Neural cell (in vitro differentiated cells): Measurements from ENCODE around the gene NOD1. TPM values are rescaled to one million over a fixed set of nuclear protein-coding genes. Genes with fewer than 3 reads are reported as not detected.
"Not testable (repeated sequence)": the region's sequence is repeated elsewhere in the genome, so short reads cannot be mapped to it uniquely, and the experiment has no call there.

ENCODE experiments used
- H2AFZ ChIP-seq: fragments of 200-600, 300-800 bp; sonication (generic), shearing (Covaris generic); 2 replicates; pipeline ENCODE4 v1.6.0; 2014; ENCODE audit warnings: low read depth, mild to moderate bottlenecking, antibody characterized with exemption, low read length, moderate library complexity
- H3F3A ChIP-seq: fragments of 200-600 bp; shearing (Covaris generic); 2 replicates; pipeline ENCODE4 v1.6.1; 2016; ENCODE audit warnings: mild to moderate bottlenecking, moderate library complexity, mixed read lengths, antibody characterized with exemption, low read length; ENCODE audit not compliant: insufficient read depth, poor library complexity, severe bottlenecking
- H3K27ac ChIP-seq: fragments of 200-600, 300-800 bp; sonication (generic), shearing (Covaris generic); 2 replicates; pipeline ENCODE4 v1.5.1; 2014; ENCODE audit warnings: mild to moderate bottlenecking, low read length, moderate library complexity
- H3K27me3 ChIP-seq: fragments of 300-800, 200-600 bp; sonication (generic), shearing (Covaris generic); 2 replicates; pipeline ENCODE4 v1.6.0; 2014; ENCODE audit warnings: mild to moderate bottlenecking, low read depth, low read length, moderate library complexity; ENCODE audit not compliant: insufficient read depth
- H3K36me3 ChIP-seq: fragments of 300-800, 200-600 bp; sonication (generic), shearing (Covaris generic); 2 replicates; pipeline ENCODE4 v1.5.1; 2014; ENCODE audit warnings: mild to moderate bottlenecking, antibody characterized with exemption, low read length, moderate library complexity; ENCODE audit not compliant: insufficient read depth
- H3K4me2 ChIP-seq: fragments of 300-800, 200-600 bp; sonication (generic), shearing (Covaris generic); 2 replicates; pipeline ENCODE4 v1.6.0; 2014; ENCODE audit warnings: mild to moderate bottlenecking, low read length
- H3K4me3 ChIP-seq: fragments of 300-800, 200-600 bp; sonication (generic), shearing (Covaris generic); 2 replicates; pipeline ENCODE4 v1.5.1; 2014; ENCODE audit warnings: mild to moderate bottlenecking, low read length, moderate library complexity
- H3K79me2 ChIP-seq: fragments of 200-600 bp; shearing (Covaris generic); replicated peaks from 2 replicates; pipeline ENCODE4 v1.6.0; 2014; ENCODE audit warnings: mild to moderate bottlenecking, low read length, moderate library complexity; ENCODE audit not compliant: insufficient read depth
- H3K9ac ChIP-seq: fragments of 300-800, 200-600 bp; sonication (generic), shearing (Covaris generic); 2 replicates; pipeline ENCODE4 v1.6.1; 2016; ENCODE audit warnings: mild to moderate bottlenecking, low read length, mixed read lengths
- H3K9me2 ChIP-seq: fragments of 200-600 bp; shearing (Covaris generic); 2 replicates; pipeline ENCODE4 v1.6.1; 2016; ENCODE audit warnings: mild to moderate bottlenecking, low read length, mixed read lengths; ENCODE audit not compliant: insufficient read depth
- H3K9me3 ChIP-seq: fragments of 200-600, 300-800 bp; sonication (generic), shearing (Covaris generic); 2 replicates; pipeline ENCODE4 v1.6.1; 2016; ENCODE audit warnings: mild to moderate bottlenecking, mixed run types, low read length, moderate library complexity, mixed read lengths
- H4K20me1 ChIP-seq: fragments of 200-600 bp; shearing (Covaris generic); 2 replicates; pipeline ENCODE4 v1.6.1; 2016; ENCODE audit warnings: mild to moderate bottlenecking, mixed run types; ENCODE audit not compliant: insufficient read depth
- EP300 ChIP-seq: fragments of 450-650 bp; conservative IDR thresholded peaks from 2 replicates; pipeline ENCODE4 v1.6.1; 2014; ENCODE audit warnings: antibody characterized with exemption, mild to moderate bottlenecking, moderate library complexity; ENCODE audit not compliant: poor library complexity, severe bottlenecking
- EZH2 ChIP-seq: fragments of 200-600, 300-800 bp; shearing (Covaris generic), sonication (generic); IDR thresholded peaks from 2 replicates; pipeline ENCODE4 v1.6.1; 2014; ENCODE audit warnings: antibody characterized with exemption, low read length, borderline replicate concordance, mild to moderate bottlenecking; ENCODE audit not compliant: insufficient read depth, poor library complexity, severe bottlenecking
- MXI1 ChIP-seq: fragments of 450-650 bp; conservative IDR thresholded peaks from 2 replicates; pipeline ENCODE4 v1.6.1; 2014; ENCODE audit warnings: antibody characterized with exemption, mild to moderate bottlenecking; ENCODE audit not compliant: poor library complexity, severe bottlenecking
- POLR2AphosphoS5 ChIP-seq: IDR thresholded peaks from 2 replicates; pipeline ENCODE4 v1.6.1; 2012
- SMC3 ChIP-seq: fragments of 450-650 bp; conservative IDR thresholded peaks from 2 replicates; pipeline ENCODE4 v1.6.1; 2014; ENCODE audit warnings: antibody characterized with exemption, mild to moderate bottlenecking, moderate library complexity; ENCODE audit not compliant: poor library complexity
- TAF1 ChIP-seq: IDR thresholded peaks from 2 replicates; pipeline ENCODE4 v1.6.1; 2012; ENCODE audit warnings: low read depth
- polyA plus RNA-seq: library from polyadenylated mRNA; depleted of rRNA; stranded (reverse); fragments of >200 nt; gene quantifications from 2 replicates; pipeline ENCODE4 v1.2.3, GENCODE V29; 2014
- TF ChIP-seq, protein P1 (sequence below): fragments of 450-650 bp; IDR thresholded peaks from 2 replicates; pipeline ENCODE4 v1.5.1; 2014; ENCODE audit warnings: antibody characterized with exemption, mild to moderate bottlenecking, moderate library complexity; ENCODE audit not compliant: poor library complexity, severe bottlenecking

NOD1 gene
- polyA plus RNA-seq, 1 donor from 2014 or later = 0.43 TPM

DNA sequence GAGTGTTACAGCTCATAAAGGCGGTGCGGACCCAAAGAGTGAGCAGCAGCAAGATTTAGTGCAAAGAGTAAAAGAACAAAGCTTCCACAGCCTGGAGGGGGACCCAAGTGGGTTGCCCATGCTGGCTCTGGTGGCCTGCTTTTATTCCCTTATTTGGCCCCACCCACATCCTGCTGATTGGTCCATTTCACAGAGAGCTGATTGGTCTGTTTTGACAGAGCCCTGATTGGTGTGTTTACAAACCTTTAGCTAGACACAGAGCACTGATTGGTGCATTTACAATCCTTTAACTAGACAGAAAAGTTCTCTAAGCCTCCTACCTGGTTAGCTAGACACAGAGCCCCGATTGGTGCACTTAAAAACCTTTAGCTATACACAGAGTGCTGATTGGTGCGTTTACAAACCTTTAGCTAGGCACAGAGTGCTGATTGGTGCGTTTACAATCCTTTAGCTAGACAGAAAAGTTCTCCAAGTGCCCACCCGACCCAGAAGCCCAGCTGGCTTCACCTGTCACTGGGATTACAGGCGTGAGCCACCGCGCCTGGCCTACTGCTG lies 28.8 kb upstream of the NOD1 start:
- H3K4me2 ChIP-seq, H2AFZ ChIP-seq, H3K27me3 ChIP-seq, H3K27ac ChIP-seq, H3K4me3 ChIP-seq, H3K9me3 ChIP-seq, H4K20me1 ChIP-seq, H3K9ac ChIP-seq, H3K79me2 ChIP-seq, H3K36me3 ChIP-seq, H3F3A ChIP-seq, H3K9me2 ChIP-seq: not testable (repeated sequence)

DNA sequence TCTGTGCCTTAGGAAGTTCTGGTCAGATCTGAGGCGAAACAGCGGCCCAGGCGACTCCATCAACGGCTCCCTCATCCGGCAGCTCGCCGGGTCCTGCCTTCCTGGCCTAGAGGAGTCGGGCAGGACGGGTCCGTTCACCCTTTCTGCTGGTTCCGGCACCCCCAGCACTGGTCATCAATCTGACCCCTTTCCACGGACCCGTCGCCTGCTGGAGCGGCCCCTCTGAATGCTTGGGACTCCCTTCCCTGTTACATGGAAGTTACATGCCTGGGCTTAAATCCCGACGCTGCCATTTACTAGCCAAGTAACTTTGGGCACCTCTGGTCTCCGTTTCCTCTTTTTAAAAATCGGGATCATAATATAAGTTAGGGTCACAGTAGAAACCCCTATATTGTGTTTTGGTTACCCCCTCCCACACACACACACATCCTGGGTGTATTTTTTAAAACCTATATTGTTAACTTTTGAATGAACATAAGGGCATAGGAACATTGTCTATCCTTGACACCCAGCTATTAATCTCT lies 26.7 kb upstream of the NOD1 start:
- H3K4me2 ChIP-seq = no peak overlapping the region
- peak overlapping the region; percentile 36 for H2AFZ ChIP-seq
- peak overlapping the region; percentile 32 for H3K9ac ChIP-seq
- no peaks in the 10 kb centered on the region for H3K9me2 ChIP-seq
- H3K9me3 ChIP-seq = no peaks in the 10 kb centered on the region
- H3K4me3 ChIP-seq = peak overlapping the region; percentile 79
- no peaks in the 10 kb centered on the region for H3K27me3 ChIP-seq
- no peaks in the 10 kb centered on the region for H3F3A ChIP-seq
- H3K36me3 ChIP-seq = no peaks in the 10 kb centered on the region
- no peak for TF ChIP-seq EZH2
- TF ChIP-seq SMC3 = no peak
- TF ChIP-seq EP300 = no peak
- TF ChIP-seq, protein P1, sequence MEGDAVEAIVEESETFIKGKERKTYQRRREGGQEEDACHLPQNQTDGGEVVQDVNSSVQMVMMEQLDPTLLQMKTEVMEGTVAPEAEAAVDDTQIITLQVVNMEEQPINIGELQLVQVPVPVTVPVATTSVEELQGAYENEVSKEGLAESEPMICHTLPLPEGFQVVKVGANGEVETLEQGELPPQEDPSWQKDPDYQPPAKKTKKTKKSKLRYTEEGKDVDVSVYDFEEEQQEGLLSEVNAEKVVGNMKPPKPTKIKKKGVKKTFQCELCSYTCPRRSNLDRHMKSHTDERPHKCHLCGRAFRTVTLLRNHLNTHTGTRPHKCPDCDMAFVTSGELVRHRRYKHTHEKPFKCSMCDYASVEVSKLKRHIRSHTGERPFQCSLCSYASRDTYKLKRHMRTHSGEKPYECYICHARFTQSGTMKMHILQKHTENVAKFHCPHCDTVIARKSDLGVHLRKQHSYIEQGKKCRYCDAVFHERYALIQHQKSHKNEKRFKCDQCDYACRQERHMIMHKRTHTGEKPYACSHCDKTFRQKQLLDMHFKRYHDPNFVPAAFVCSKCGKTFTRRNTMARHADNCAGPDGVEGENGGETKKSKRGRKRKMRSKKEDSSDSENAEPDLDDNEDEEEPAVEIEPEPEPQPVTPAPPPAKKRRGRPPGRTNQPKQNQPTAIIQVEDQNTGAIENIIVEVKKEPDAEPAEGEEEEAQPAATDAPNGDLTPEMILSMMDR = no peak
- TF ChIP-seq TAF1 = no peak
- no peaks in the 10 kb centered on the region for H4K20me1 ChIP-seq
- H3K27ac ChIP-seq = no peak overlapping the region
- H3K79me2 ChIP-seq = no peaks in the 10 kb centered on the region

DNA sequence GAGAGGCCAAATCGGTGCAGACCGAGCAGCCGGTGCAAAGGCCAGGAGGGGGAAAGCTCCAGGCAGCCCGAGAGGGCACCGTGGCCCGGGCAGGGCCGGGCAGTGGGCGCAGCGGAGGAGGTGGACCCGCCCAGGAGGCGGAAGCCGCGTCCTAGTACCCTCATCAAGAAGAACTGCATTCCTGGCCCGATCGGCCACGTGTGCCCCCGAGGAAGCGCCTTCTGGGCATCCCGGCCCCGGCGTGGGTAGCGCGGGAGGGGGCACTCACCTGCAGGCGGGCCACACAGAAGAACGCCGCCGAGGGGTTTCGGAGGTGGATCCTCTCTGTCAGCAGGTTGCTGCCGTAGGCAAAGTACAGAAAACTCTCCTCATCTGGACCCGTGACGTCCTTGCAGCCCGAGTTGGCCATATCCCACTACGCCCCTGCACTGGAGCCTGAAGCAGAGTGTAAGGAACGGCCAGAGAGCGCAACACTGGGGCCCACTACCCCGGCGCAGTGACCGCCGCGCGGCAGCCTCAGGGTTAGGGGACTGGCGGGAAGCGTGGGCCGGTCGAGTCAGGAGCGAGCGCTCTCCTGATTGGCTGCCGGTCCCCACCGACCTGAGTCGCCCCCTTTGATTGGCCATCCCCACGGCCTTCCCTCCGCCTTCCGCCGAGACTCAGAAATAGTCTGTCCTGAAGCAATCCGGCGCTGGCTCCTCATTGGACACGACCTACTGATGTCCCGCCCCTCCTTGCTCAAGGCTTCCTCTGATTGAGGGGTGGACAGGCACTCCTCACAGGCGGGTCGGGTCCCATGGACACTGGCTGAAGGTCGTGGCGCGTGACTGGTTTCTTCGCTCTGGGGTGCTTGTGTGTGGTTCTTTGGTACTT lies 26.0 kb upstream of the NOD1 start, which contains the start of gene GGCT:
TSS of gene GGCT (minus strand) at position 529 of the 873 bp plus-strand sequence. CDS start at position 409, 120 bp downstream.
- Histone ChIP-seq H4K20me1 (no peaks in the 10 kb centered on the region), H3K9me2 (no peaks in the 10 kb centered on the region), H3K79me2 (no peaks in the 10 kb centered on the region), H3F3A (no peaks in the 10 kb centered on the region), H3K4me2 (peak within 1 kb of the TSS; percentile 74), H3K4me3 (peak within 1 kb of the TSS; percentile 79), H3K9ac (peak within 1 kb of the TSS; percentile 60), H3K9me3 (no peaks in the 10 kb centered on the region), H3K27me3 (no peaks in the 10 kb centered on the region), H3K27ac (no peak within 1 kb of the TSS), H3K36me3 (no peaks in the 10 kb centered on the region), H2AFZ (peak within 1 kb of the TSS; percentile 36)
- TF ChIP-seq POLR2AphosphoS5 = peak; percentile 63
- TF ChIP-seq EP300 = no peak
- peak; percentile 80 for TF ChIP-seq MXI1
- no peak for TF ChIP-seq TAF1
- TF ChIP-seq SMC3 = peak; percentile 36
